HG03060 (cell line): ENCODE measurements around the gene AHNAK2.

Experiments used
- ATAC-seq: cut with Tn5 transposase; IDR thresholded peaks from one replicate; pipeline ENCODE4 v1.9.1; 2021; ENCODE audit warnings: low read depth, moderate number of reproducible peaks; ENCODE audit not compliant: unreplicated experiment

The AHNAK2 gene

GRCh38 chr14:104974665-104975390, 3.3 kb downstream of the AHNAK2 start:
- ATAC-seq, result no peak

GRCh38 chr14:104974146-104974541, 4.0 kb downstream of the AHNAK2 start:
- no peak for ATAC-seq

- ATAC-seq, result no peak
Measured at GRCh38 chr14:104973385-104974145, 4.6 kb downstream of the AHNAK2 start.

GRCh38 chr14:104973135-104973384, 5.1 kb downstream of the AHNAK2 start:
- ATAC-seq, result no peak

GRCh38 chr14:104972301-104973134, 5.7 kb downstream of the AHNAK2 start:
- no peak for ATAC-seq

GRCh38 chr14:104971447-104972240, 6.5 kb downstream of the AHNAK2 start:
- ATAC-seq, result no peak

GRCh38 chr14:104970231-104971068, 7.7 kb downstream of the AHNAK2 start:
- no peak for ATAC-seq

- ATAC-seq, result no peak
Measured at GRCh38 chr14:104969741-104970230, 8.4 kb downstream of the AHNAK2 start.

GRCh38 chr14:104968541-104969401, 9.4 kb downstream of the AHNAK2 start:
- ATAC-seq, result no peak

GRCh38 chr14:104968153-104968527, 10.0 kb downstream of the AHNAK2 start:
- ATAC-seq, result no peak

GRCh38 chr14:104967386-104968152, 10.6 kb downstream of the AHNAK2 start:
- no peak for ATAC-seq

GRCh38 chr14:104966981-104967385, 11.2 kb downstream of the AHNAK2 start:
- ATAC-seq, result no peak

- no peak for ATAC-seq
Measured at GRCh38 chr14:104966261-104966865, 11.8 kb downstream of the AHNAK2 start.

GRCh38 chr14:104965561-104966231, 12.5 kb downstream of the AHNAK2 start:
- no peak for ATAC-seq

- no peak for ATAC-seq
Measured at GRCh38 chr14:104964546-104964945, 13.6 kb downstream of the AHNAK2 start.

- ATAC-seq, result no peak
Measured at GRCh38 chr14:104957146-104958113, 20.7 kb downstream of the AHNAK2 start.
